ENCODE data around the gene SLC39A7.

Gene SLC39A7

GRCh38 chr6:33243476-33243875, 42.8 kb downstream of the SLC39A7 start:
- DNase-seq: no peak

DNA sequence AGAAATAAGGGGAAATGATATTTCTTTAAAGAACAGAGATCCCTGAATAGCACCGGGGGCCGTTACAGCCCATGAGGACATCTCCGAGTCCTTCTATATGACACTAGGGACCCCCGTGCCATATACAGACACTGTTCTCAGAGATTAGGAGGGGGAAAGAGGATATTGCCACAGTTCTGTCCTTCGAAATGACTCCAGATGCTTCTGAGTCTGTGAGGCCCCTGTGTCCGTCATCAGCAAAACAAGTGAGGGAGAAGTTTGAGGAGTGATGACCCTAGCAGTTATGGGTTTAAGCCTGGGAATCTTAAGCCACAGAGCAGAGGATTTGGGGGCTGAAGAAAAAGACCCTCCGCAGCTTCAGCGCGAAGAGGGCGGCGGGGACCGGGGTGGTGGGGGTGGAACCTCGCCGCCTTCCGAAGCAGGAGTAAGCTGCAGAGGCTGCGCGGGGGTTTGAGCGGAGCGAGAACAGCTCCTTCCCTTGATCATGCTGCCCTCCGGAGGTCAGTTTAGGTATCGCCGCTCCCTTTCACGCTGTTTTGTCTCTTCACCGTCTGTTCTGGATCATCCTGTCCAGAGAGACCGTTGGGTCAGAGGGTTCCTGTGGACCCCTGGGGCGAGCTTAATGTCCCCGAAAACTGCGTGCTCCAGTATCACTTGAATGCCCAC, 47.4 kb downstream of the SLC39A7 start:
- peak; percentile 90 for DNase-seq

- DNase-seq: no peak
Observed at GRCh38 chr6:33248643-33248931, 47.9 kb downstream of the SLC39A7 start.

DNA sequence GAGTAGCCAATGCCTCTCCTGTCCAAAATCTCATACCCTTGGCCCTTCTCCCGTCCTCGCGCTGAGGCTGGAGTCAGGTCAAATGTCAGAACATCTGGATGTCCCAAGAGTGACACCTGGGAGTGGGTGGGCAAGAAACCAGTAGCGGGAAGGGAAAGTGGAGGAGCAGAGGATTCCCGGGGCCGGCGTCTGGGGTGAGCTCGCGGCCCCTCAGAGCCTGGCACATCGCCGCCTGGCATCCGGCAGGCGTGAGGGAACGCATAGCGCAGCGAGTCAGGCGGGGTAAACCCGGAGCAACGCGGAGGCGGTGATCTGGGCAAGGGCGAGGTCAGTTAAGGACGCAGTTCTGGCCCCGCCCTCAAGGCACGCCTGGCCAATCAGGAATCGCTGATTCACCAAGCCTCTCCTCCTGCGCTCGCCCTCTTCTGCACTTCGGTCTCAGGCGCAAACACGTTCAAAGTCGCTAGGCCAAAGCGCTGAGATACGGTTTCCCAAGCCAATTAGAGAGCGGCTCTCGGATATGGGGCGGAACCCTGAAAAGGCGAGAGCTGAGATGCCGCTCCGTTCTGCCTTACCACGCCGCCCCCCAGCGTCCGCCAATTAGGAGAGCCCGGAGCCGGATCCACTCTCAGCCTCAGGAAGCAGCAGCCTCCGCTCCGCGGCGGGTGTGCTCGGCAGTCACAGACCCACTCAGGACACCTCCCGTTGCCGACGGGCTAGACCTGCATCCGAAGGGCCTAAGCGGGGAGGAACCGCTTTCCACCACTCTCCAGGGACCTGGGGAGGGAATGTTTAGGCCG, 48.5 kb downstream of the SLC39A7 start:
- DNase-seq: peak; percentile 97

DNA sequence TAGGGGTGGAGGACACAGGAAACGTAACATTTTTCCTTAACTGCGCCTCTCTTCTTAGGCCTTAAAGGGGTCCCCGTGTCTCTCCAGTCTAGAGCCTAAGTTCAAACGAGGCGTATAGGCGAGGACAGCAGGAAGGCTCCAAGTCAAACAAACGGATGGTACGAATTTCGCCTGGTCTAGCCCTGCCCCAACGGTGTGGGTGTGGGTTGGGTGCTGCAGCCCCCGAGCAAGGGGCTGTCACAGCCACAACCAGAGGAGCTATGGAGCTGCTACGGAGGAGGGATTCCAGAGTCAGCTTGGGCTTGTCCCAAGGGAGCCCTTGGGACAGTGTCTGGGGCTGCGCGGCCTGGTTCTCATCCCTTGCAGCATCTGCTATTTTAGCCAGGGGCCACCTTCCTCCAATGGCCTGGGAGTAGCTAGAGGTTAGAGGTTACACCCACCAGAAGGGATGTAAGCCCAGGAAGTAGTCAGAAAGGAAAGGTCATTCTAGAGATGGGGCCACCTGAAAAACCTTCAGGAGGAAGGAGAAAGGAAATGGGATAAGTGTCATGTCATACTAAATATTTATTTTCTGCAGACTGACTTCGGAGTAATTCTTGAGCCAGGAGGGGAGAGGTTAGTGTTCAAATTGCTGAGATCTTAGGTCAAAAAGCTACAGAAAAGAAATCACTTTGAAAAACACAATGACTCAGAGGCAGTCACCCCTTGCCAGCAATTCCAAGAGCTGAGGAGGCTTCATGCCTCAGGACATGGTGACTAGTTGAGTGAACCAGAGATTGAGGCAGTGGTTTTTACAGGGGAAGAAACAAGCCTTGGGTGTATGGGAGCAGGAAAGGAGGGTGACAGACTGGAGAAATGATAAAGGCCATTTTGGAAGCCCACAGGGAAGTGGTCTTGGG, 49.3 kb downstream of the SLC39A7 start:
- no peak for DNase-seq

DNA sequence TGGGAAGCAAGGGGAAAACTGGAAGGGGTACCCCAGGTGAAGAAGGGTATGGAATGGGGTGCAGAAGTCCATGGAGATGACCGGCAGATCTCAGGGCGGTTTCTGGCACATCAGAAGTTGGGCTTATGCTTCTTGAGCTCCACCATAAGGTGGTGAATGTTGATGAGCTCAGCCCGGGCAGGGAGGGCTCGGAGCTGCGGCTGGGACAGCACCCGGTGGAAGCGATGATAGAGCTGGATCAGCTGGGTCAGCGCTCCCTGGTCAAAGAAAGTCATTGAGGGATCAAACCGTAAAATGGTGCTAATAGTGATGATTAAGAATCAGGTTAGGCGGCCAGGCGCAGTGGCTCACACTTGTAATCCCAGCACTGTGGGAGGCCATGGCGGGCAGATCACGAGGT, 50.1 kb downstream of the SLC39A7 start:
- DNase-seq: no peak

DNA sequence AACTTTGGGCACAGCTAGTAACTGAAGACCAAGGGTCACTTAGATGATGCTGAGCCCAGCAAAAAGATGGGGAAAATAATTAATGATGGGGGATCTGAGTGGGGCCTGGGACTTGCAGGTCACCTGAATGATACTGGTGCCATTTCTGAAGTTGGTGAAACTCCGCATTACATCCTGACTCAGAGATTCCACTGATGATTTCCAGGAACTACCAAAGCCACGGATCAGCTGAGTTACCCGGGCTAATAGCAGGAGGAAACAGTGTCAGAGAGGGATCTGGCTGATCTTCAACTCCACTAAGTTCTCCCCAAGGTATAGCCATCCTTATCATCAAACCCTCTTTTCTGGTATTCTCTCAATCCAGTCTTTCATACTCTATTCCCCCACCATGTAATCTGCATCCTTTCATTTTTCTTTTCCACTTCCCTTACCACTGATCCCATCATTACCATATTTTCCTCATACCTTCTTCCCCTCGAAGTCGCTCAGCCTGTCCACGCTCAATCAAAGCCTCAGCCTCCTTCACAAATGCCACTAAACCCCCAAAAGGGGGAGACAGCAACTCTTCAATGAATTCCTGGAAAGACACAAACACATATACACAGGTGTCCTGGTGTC, 50.8 kb downstream of the SLC39A7 start:
- no peak for DNase-seq

DNA sequence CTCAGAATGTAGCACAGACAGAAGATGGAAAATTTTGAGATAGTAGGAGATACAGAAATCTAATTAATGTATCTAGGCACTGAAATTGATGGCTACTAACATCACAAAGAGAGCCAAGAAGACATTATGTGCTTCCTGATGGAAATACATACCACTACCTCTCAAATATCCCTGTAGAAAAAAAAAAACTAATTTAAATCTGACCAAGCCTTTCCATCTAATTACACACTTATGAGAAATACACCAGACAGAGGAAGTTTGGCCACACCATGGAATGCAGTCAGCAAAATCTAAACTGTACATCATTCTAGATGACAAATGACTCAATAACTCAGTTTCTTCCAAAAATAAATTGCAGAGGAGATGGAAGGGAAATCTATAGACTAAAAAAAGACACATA, 52.1 kb downstream of the SLC39A7 start:
- DNase-seq: no peak
